Common myeloid progenitor, CD34-positive (primary cell): ENCODE data around the gene SPPL2B.

ENCODE experiments used
- CTCF ChIA-PET: fragments of 350-600 bp; sonication (Branson Sonifier 250); formaldehyde crosslinking; loops from one replicate; lab custom pipeline; 2021; ENCODE audit warnings: antibody characterized with exemption; lab: Charles Lee
- POLR2A ChIA-PET: fragments of 350-600 bp; sonication (Branson Sonifier 250); formaldehyde crosslinking; loops from one replicate; lab custom pipeline; 2021; ENCODE audit warnings: antibody characterized with exemption; lab: Charles Lee
- DNase-seq, 3 donors: peaks; one replicate each; pipeline versions ENCODE4 v3.0.0 to v3.0.0-alpha.2; 2013
- H3K27ac ChIP-seq, 2 experiments: 1 replicate in 1 of 2; 2 replicates in 1 of 2; pipeline ENCODE4 v1.7.0; 2013; ENCODE audit warnings: inconsistent platforms in 2 of 2, low read length in 2 of 2, mild to moderate bottlenecking in 2 of 2, low read depth in 1 of 2, moderate library complexity in 1 of 2; ENCODE audit not compliant: severe bottlenecking in 2 of 2, insufficient read depth in 1 of 2, poor library complexity in 1 of 2
- H3K27me3 ChIP-seq, 5 experiments: replicated peaks in 2 of 5; 1 replicate in 3 of 5; 2 replicates in 2 of 5; pipeline versions ENCODE4 v1.6.1 to v1.7.0; 2013; ENCODE audit warnings: low read length in 4 of 5, mild to moderate bottlenecking in 2 of 5, moderate library complexity in 2 of 5, inconsistent platforms in 1 of 5; ENCODE audit not compliant: insufficient read depth in 5 of 5, control insufficient read depth in 4 of 5
- H3K36me3 ChIP-seq, 4 experiments: 1 replicate in 2 of 4; 2 replicates in 2 of 4; pipeline versions ENCODE4 v1.6.1 to v1.7.0; 2013; ENCODE audit warnings: low read length in 3 of 4, control low read depth in 1 of 4, mild to moderate bottlenecking in 1 of 4; ENCODE audit not compliant: control insufficient read depth in 4 of 4, insufficient read depth in 4 of 4
- H3K4me1 ChIP-seq, 4 experiments: 1 replicate in 3 of 4; 2 replicates in 1 of 4; pipeline versions ENCODE4 v1.6.1 to v1.7.1; 2013; ENCODE audit warnings: low read length in 3 of 4, mild to moderate bottlenecking in 3 of 4, control low read depth in 1 of 4, inconsistent platforms in 1 of 4, moderate library complexity in 1 of 4; ENCODE audit not compliant: control insufficient read depth in 4 of 4, insufficient read depth in 4 of 4; ENCODE audit errors: control extremely low read depth in 1 of 4
- H3K4me3 ChIP-seq, 7 experiments: 1 replicate in 4 of 7; 2 replicates in 3 of 7; pipeline versions ENCODE4 v1.5.1 to v1.7.0; 2013; ENCODE audit warnings: mild to moderate bottlenecking in 7 of 7, low read length in 6 of 7, moderate library complexity in 6 of 7, inconsistent platforms in 2 of 7, low read depth in 2 of 7, control low read depth in 1 of 7; ENCODE audit not compliant: insufficient read depth in 4 of 7, control insufficient read depth in 1 of 7; ENCODE audit errors: extremely low read depth in 1 of 7
- H3K9me3 ChIP-seq, 5 experiments: 1 replicate in 4 of 5; 2 replicates in 1 of 5; pipeline versions ENCODE4 v1.6.1 to v1.7.1; 2013; ENCODE audit warnings: low read length in 4 of 5, mild to moderate bottlenecking in 2 of 5, inconsistent platforms in 1 of 5, low read depth in 1 of 5, moderate library complexity in 1 of 5; ENCODE audit not compliant: control insufficient read depth in 4 of 5, insufficient read depth in 2 of 5; ENCODE audit errors: control extremely low read depth in 1 of 5
- WGBS: methylation state at CpG from one replicate; pipeline ENCODE4 v1.1.5; 2013; ENCODE audit not compliant: insufficient coverage; 5-methylcytosine and 5-hydroxymethylcytosine counted together

The SPPL2B gene

DNA sequence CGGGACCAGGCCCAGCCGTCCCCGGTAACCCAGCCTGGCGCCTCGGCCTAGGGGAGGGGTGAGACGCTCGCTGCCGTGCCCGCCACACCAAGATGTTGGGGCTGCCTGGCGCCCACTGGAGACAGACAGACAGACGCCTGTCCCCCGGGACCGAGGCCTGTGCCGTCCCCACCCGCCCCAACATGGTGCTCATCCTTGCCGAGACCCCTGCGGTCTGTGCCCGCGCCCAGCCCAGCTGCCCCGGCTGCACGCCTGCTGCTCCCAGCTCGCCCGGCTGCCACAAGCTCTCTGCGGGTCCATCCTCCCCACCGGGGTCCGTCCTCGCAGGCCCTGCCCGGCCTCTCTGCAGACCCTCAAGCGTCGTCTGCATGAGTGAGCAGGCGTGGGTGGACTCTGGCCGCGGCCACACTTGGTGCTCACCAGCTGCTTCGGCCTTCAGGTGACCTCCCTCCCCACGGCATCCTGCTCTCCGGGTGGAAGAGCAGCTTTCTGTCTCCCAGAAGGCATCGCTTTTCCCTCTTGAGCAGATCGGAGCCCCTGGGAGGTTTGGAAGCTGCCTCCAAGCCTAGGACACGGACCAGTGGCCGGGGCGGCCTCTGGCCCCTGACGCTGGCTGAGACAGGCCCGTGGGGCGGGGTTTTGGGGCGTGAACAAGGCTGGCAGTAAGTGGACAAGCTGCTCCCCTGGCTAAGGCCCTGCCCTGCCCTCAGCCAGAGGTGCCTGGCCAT is 24.8 kb downstream of the SPPL2B start:
- ChIA-PET POLR2A (no interaction called here), CTCF (interaction anchor here (1.0 to 1.1 kb wide), 2 partner anchors 7 to 27 kb away, joined by 3 to 4 read pairs; no protein-coding TSS in a partner anchor)

DNA sequence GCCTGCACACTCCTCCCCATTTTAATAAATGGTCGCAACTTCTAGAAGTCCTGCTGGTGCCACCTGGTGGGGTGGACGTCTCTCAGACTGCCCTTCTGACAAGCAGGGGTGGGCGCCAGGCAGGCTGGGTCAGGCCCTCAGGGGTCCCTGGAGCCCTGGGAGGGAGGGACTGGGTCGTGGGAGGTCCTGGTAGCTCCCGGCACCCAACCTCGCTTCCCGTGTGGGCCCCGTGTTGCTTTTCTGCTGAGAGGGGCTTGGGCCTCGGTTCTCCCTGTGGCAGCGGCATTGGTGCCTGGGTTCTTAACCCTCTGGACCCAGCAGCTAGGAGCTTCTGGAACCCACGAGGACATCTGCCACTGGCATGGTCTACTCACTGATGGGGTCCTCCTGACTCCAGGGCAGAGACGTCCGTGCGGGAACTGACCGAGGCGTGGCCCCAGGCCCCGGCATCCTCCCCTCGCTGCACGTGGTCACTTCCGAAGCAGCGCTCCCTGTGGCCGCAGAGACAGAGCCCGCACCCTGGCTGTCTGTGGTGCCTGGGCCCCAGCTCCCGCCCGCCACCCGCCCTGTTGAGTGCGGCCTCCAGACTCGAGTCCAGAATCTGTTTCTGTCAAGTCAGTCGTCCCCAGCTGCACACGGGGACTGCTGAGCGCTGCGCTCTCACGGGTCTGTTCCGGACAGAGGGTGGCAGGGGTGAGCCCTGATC is 25.6 kb downstream of the SPPL2B start:
- CTCF ChIA-PET, result interaction anchor here (1.0 to 1.1 kb wide), 2 partner anchors 8 to 26 kb away, joined by 3 to 4 read pairs; no protein-coding TSS in a partner anchor
- Histone ChIP-seq H3K36me3 (peaks cover 11 to 62% (median 26%) of the 10 kb centered on the region in 4 experiments), H3K9me3 (no peaks in the 10 kb centered on the region), H3K27ac (no peak overlapping the region), H3K4me3 (no peak overlapping the region), H3K27me3 (no peaks in the 10 kb centered on the region), H3K4me1 (peaks cover 0 to 4% (median 0%) of the 10 kb centered on the region in 4 experiments)
- POLR2A ChIA-PET, result no interaction called here
- no peak for DNase-seq
- WGBS, result 94% methylated on average over 34 of the region's 34 CpGs

More for the DNA sequence above, 24.8 kb downstream of the SPPL2B start:
- no peak overlapping the region for H3K27ac ChIP-seq
- H3K36me3 ChIP-seq, result peaks cover 14 to 67% (median 30%) of the 10 kb centered on the region in 4 experiments
- no peaks in the 10 kb centered on the region for H3K27me3 ChIP-seq
- 95% methylated on average over 39 of the region's 45 CpGs for WGBS
- H3K9me3 ChIP-seq, result no peaks in the 10 kb centered on the region
- peaks cover 0 to 4% (median 0%) of the 10 kb centered on the region in 4 experiments for H3K4me1 ChIP-seq
- H3K4me3 ChIP-seq, result no peak overlapping the region
- no peak for DNase-seq

DNA sequence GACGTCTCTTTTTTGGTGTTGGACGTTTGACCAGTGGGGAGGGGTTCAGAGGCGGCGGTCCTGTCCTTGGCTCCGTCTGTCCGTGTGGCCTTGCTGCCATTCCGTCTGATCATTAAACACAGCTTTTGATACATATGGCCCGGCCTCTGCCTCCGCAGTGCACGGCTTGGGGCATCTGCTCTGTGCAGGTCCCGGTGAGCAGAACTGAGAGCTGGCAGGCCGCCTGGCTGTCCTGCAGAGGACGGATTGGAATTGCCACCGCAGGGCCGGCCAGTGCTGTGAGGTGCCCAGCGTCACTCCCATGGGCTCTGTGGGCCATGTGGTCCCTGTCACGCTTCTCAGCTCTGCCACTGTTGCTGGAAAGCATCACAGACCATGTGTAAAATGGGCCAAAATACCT is 26.2 kb downstream of the SPPL2B start:
- POLR2A ChIA-PET, result interaction anchor here (0.6 kb wide), 1 partner anchor 15 kb away, joined by 4 read pairs; no protein-coding TSS in a partner anchor
- WGBS, result 98% methylated on average over 12 of the region's 17 CpGs
- CTCF ChIA-PET, result no interaction called here

DNA sequence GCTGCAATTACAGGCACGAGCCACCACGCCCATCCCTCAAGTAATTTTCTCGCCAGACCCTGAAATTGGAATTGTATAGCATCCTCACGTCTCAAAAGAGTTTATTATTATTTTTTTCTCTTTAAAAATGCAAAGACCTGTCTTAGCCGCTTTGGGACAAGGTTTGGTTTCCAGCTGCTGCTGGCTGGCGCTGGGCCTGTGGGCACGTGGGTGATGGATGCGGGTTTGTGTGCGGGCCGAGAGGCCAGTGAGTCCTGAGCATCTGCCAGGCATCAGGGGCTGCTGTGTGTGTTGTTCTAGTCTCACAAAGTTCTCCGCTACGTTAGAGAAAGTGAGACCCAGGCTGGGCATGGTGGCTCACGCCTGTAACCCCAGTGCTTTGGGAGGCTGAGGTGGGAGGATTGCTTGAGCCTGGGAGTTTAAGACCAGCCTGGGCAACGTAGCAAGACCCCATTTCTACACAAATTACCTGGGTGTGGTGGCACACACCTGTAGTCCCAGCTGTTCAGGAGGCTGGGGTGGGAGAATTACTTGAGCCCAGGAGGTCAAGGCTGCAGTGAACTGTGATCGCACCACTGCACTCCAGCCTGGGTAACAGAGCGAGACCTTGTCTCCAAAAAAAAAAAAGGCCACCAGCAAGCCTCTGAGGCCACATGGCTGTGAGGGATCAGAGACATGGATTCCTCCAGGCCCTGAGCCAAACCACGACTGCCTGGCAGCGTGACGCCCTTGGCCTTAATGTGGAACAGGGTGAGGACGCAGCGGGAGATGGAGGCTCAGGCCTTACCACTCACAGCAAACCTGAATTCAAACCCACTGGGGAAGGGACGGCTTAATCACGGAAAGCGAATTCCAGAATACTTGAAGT is 26.9 kb downstream of the SPPL2B start:
- Histone ChIP-seq H3K4me1 (peaks cover 0 to 10% (median 2%) of the 10 kb centered on the region in 4 experiments), H3K27me3 (peaks cover 0 to 3% (median 0%) of the 10 kb centered on the region in 5 experiments), H3K27ac (no peak overlapping the region), H3K36me3 (peaks cover 4 to 52% (median 22%) of the 10 kb centered on the region in 4 experiments), H3K4me3 (no peak overlapping the region), H3K9me3 (no peaks in the 10 kb centered on the region)
- ChIA-PET CTCF (interaction anchor here (0.9 to 1.2 kb wide), 2 partner anchors 9 to 38 kb away, joined by 4 read pairs; no protein-coding TSS in a partner anchor), POLR2A (interaction anchor here (0.6 kb wide), 1 partner anchor 14 kb away, joined by 4 read pairs; no protein-coding TSS in a partner anchor)
- WGBS, result 81% methylated on average over 21 of the region's 24 CpGs
- DNase-seq, result peak in 1 of 3 donors; percentile 44

More for the DNA sequence above, 26.2 kb downstream of the SPPL2B start:
- H3K4me1 ChIP-seq, result peaks cover 0 to 5% (median 0%) of the 10 kb centered on the region in 4 experiments
- H3K4me3 ChIP-seq, result no peak overlapping the region
- H3K27ac ChIP-seq, result no peak overlapping the region
- peaks cover 11 to 60% (median 26%) of the 10 kb centered on the region in 4 experiments for H3K36me3 ChIP-seq
- no peaks in the 10 kb centered on the region for H3K9me3 ChIP-seq
- DNase-seq, result no peak
- peaks cover 0 to under 1% (median 0%) of the 10 kb centered on the region in 5 experiments for H3K27me3 ChIP-seq

DNA sequence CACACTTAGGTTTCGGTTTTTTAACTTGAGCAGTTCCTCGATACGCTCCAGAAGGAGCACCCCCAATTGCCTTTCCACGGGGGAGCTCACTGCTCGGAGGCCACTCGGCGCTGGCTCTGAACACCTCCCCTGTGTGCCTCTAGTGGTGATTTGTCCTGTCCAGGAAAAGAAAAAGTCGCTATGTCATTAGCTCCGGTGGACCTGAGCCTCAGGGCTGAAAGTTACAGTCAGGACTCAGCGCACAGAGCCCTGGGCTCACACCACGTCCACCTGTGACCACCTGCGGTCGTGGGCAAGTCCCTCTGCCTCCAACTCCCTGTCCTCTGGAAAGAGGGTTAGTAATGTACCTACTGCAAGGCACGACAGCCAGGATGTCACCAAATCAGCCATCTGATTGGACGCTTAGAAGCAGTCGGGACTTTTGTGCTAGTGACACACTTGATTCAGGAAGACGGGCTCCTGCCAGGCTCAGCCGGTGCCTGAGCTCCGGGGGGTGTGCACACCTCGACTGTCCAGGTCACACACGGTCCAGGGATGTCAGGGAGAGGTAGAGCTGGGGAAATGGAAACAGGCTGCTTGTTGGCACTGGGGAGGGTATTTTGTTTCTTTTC is 27.7 kb downstream of the SPPL2B start:
- POLR2A ChIA-PET, result no interaction called here
- peaks cover 0 to 15% (median 3%) of the 10 kb centered on the region in 4 experiments for H3K4me1 ChIP-seq
- no peak overlapping the region for H3K4me3 ChIP-seq
- CTCF ChIA-PET, result interaction anchor here (0.9 to 1.2 kb wide), 2 partner anchors 10 to 37 kb away, joined by 4 read pairs; no protein-coding TSS in a partner anchor
- no peak overlapping the region for H3K27ac ChIP-seq
- peaks cover 0 to 6% (median 0%) of the 10 kb centered on the region in 5 experiments for H3K27me3 ChIP-seq
- no peaks in the 10 kb centered on the region for H3K9me3 ChIP-seq
- DNase-seq, result no peak
- 93% methylated on average over 21 of the region's 21 CpGs for WGBS
- peaks cover 2 to 45% (median 19%) of the 10 kb centered on the region in 4 experiments for H3K36me3 ChIP-seq
